Hepatocyte (in vitro differentiated cells): ENCODE results near the gene C1QL3. TPM values are rescaled to one million over a fixed set of nuclear protein-coding genes. Genes with fewer than 3 reads are reported as not detected.

Experiments used
- DNase-seq: peaks from one replicate; pipeline ENCODE4 v3.0.0-alpha.2; 2016; ENCODE audit warnings: low spot score
- H2AFZ ChIP-seq: fragments of 200-600 bp; sonication (generic); 2 replicates; pipeline ENCODE4 v1.6.0; 2016; ENCODE audit warnings: antibody characterized with exemption, mild to moderate bottlenecking
- H3K27ac ChIP-seq: fragments of 200-600 bp; sonication (generic); 2 replicates; pipeline ENCODE4 v1.5.1; 2016; ENCODE audit warnings: mild to moderate bottlenecking
- H3K27me3 ChIP-seq: fragments of 200-600 bp; sonication (generic); 2 replicates; pipeline ENCODE4 v1.6.1; 2016
- H3K36me3 ChIP-seq: fragments of 200-600 bp; sonication (generic); replicated peaks from 2 replicates; pipeline ENCODE4 v1.5.1; 2016; ENCODE audit warnings: low read depth; ENCODE audit not compliant: insufficient read depth
- H3K4me1 ChIP-seq: fragments of 200-600 bp; sonication (generic); 2 replicates; pipeline ENCODE4 v1.5.1; 2016; ENCODE audit warnings: mild to moderate bottlenecking, moderate library complexity; ENCODE audit not compliant: insufficient read depth
- H3K4me2 ChIP-seq: fragments of 200-600 bp; sonication (generic); 2 replicates; pipeline ENCODE4 v1.6.0; 2016
- H3K4me3 ChIP-seq: fragments of 200-600 bp; sonication (generic); 2 replicates; pipeline ENCODE4 v1.5.1; 2016; ENCODE audit warnings: mild to moderate bottlenecking
- H3K79me2 ChIP-seq: fragments of 200-600 bp; sonication (generic); 2 replicates; pipeline ENCODE4 v1.6.0; 2017; ENCODE audit warnings: mild to moderate bottlenecking
- H3K9me2 ChIP-seq: fragments of 200-600 bp; sonication (generic); replicated peaks from 2 replicates; pipeline ENCODE4 v1.6.0; 2017; ENCODE audit warnings: mild to moderate bottlenecking; ENCODE audit not compliant: insufficient read depth
- H3K9me3 ChIP-seq: fragments of 200-600 bp; sonication (generic); 2 replicates; pipeline ENCODE4 v1.5.1; 2016; ENCODE audit warnings: low read depth, mild to moderate bottlenecking
- H4K20me1 ChIP-seq: fragments of 200-600 bp; sonication (generic); 2 replicates; pipeline ENCODE4 v1.6.0; 2016; ENCODE audit warnings: mild to moderate bottlenecking; ENCODE audit not compliant: insufficient read depth, poor library complexity, severe bottlenecking
- CTCF ChIP-seq: fragments of 200-600 bp; sonication (generic); IDR thresholded peaks from 2 replicates; pipeline ENCODE4 v1.5.1; 2016; ENCODE audit warnings: antibody characterized with exemption, mild to moderate bottlenecking; ENCODE audit not compliant: poor library complexity
- EZH2 ChIP-seq: fragments of 200-600 bp; sonication (generic); IDR thresholded peaks from 2 replicates; pipeline ENCODE4 v1.6.1; 2016; ENCODE audit warnings: antibody characterized with exemption, mild to moderate bottlenecking, borderline replicate concordance
- EZH2phosphoT487 ChIP-seq: fragments of 200-600 bp; sonication (generic); IDR thresholded peaks from one replicate; pipeline ENCODE4 v1.6.1; 2018; ENCODE audit warnings: antibody characterized with exemption, mild to moderate bottlenecking, low read depth, moderate library complexity; ENCODE audit not compliant: unreplicated experiment, severe bottlenecking
- WGBS: methylation state at CpG from one replicate; pipeline ENCODE4 v1.1.6; 2016; ENCODE audit warnings: low lambda C conversion rate; ENCODE audit errors: missing lambda C conversion rate; 5-methylcytosine and 5-hydroxymethylcytosine counted together
- polyA plus RNA-seq: library from polyadenylated mRNA; unstranded; fragments of >200 nt; fragmentation: Nextera tagmentation; extraction: Ambion mirVana; gene quantifications from 2 replicates; pipeline ENCODE4 v1.2.1, GENCODE V29; 2016
- total RNA-seq: library from RNA; depleted of rRNA; stranded (reverse); fragments of >200 nt; gene quantifications from 2 replicates; pipeline ENCODE4 v1.2.3, GENCODE V29; 2014

The C1QL3 gene
- total RNA-seq: 0.52 and 0.53 TPM in 2 replicates
- 0.52 and 0.82 TPM in 2 replicates for polyA plus RNA-seq

DNA sequence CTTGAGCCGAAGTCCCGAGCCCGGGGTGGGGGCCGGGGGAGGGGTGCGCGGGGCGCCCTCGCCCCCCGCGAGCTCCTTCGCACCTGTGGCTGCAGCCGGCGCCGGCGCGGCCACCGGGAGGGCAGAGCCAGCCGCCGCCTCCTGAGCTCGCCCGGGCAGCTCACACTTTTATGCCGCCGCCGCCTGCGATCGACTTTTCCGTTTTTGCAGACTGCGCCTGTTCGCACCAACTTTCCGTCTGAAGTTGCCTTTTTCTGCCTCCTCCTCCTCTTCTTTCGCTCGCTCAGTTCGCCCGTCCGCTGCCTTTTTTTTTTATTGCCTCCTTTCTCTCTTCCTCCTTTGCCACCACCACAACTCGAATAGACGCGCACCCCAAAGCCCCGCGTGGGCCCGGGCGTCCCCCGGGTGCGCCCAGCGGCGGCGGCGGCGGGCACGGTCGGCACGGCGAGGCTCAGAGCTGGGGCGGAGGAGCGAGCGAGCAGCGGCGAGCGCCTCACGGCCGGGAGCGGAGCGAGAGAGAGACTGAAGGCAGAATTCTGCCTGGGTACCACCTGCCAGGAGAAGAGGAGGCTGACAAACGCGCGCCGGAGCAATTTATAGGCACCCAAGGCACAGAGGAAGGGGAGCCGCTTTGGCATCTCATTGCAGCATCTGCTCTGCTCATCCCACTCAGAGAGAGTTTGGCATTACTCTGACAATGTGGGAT is at the start of gene C1QL3:
Gene C1QL3, minus strand, starts transcription at position 569 of the 706 bp plus-strand sequence. CDS start 814 bp downstream, outside the sequence.
- H3K9me3 ChIP-seq: no peaks in the 10 kb centered on the region
- peaks cover 79% of the 10 kb centered on the region for H3K27me3 ChIP-seq
- no peaks in the 10 kb centered on the region for H3K9me2 ChIP-seq
- H3K79me2 ChIP-seq: no peaks in the 10 kb centered on the region
- peak within 1 kb of the TSS; percentile 47 for H2AFZ ChIP-seq
- no peak for TF ChIP-seq CTCF
- peak; percentile 86 for TF ChIP-seq EZH2
- peak; percentile 66 for TF ChIP-seq EZH2phosphoT487
- H3K4me3 ChIP-seq: peak within 1 kb of the TSS; percentile 83
- peaks cover 12% of the 10 kb centered on the region for H3K4me1 ChIP-seq
- H4K20me1 ChIP-seq: no peaks in the 10 kb centered on the region
- WGBS: 2% methylated on average over 65 of the region's 68 CpGs
- no peak within 1 kb of the TSS for H3K27ac ChIP-seq
- H3K36me3 ChIP-seq: no peaks in the 10 kb centered on the region
- H3K4me2 ChIP-seq: peak within 1 kb of the TSS; percentile 99
- peak; percentile 53 for DNase-seq

- Histone ChIP-seq H3K9me2 (no peaks in the 10 kb centered on the region), H3K9me3 (no peaks in the 10 kb centered on the region), H2AFZ (no peak overlapping the region), H3K4me3 (no peak overlapping the region), H4K20me1 (no peaks in the 10 kb centered on the region), H3K36me3 (no peaks in the 10 kb centered on the region), H3K27ac (no peak overlapping the region), H3K4me2 (no peak overlapping the region), H3K79me2 (no peaks in the 10 kb centered on the region), H3K4me1 (no peaks in the 10 kb centered on the region), H3K27me3 (no peaks in the 10 kb centered on the region)
- WGBS: 75% methylated on average over 4 of the region's 4 CpGs
- TF ChIP-seq EZH2phosphoT487 (no peak), EZH2 (no peak), CTCF (no peak)
- no peak for DNase-seq
Observed at GRCh38 chr10:16570731-16571130, 49.1 kb upstream of the C1QL3 start.

DNA sequence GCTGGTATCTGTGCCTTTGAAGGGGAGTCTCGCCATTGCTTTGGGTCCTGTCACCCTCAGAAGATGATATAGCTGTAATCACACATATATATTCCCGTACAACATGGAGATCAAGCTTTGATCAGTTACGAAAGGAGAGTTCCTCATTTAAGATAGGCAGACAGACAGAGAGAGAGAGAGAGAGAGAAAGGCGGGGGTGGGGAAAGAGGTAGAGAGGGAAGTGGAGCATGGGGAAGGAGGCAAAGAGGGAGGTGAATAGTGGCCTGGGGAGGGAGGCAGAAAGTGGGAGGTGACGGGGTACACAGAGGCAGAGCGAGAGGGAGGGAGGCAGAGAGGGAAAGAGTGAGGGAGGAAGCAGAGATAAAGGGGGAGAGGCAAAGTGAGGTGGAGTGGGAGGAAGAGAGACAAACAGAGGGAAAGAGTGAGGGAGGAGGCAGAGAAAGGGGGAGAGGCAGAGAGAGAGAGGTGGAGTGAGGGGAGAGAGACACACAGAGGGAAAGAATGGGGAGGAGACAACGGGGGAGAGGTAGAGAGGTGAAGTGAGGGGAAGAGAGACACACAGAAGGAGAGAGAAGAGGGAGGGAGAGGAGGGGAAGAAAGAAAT is 44.6 kb upstream of the C1QL3 start:
- no peak overlapping the region for H3K4me2 ChIP-seq
- WGBS: 75% methylated on average over 5 of the region's 7 CpGs
- H4K20me1 ChIP-seq: no peaks in the 10 kb centered on the region
- no peaks in the 10 kb centered on the region for H3K79me2 ChIP-seq
- no peak overlapping the region for H3K4me3 ChIP-seq
- no peaks in the 10 kb centered on the region for H3K9me2 ChIP-seq
- TF ChIP-seq CTCF (no peak), EZH2phosphoT487 (no peak), EZH2 (no peak)
- DNase-seq: no peak
- H3K27ac ChIP-seq: no peak overlapping the region
- H3K9me3 ChIP-seq: no peaks in the 10 kb centered on the region
- H2AFZ ChIP-seq: no peak overlapping the region
- H3K27me3 ChIP-seq: no peaks in the 10 kb centered on the region
- H3K4me1 ChIP-seq: no peaks in the 10 kb centered on the region
- H3K36me3 ChIP-seq: no peaks in the 10 kb centered on the region
